GM12878 (cell line): Measurements from ENCODE around the gene NUP35. TPM values are rescaled to one million over a fixed set of nuclear protein-coding genes. Genes with fewer than 3 reads are reported as not detected.

Experiments
- ATAC-seq: fragments of 200-7000 bp; cut with Tn5 transposase; 3 replicates; pipeline ENCODE4 v1.9.1; 2020; ENCODE audit warnings: mild to moderate bottlenecking, moderate library complexity
- BruUV-seq: library from RNA; stranded (reverse); fragments of 400-500 nt; replicated peaks from 2 replicates; lab custom pipeline; 2021; lab: Mats Ljungman, UMichigan
- CTCF ChIA-PET: fragments of 300-600 bp; sonication (Branson Sonifier 250); formaldehyde crosslinking; extraction: SDS; loops from one replicate; lab custom pipeline; 2021; ENCODE audit warnings: inconsistent platforms; lab: Yijun Ruan, JAX
- POLR2A ChIA-PET: fragments of 350-600 bp; formaldehyde crosslinking; extraction: SDS; loops from one replicate; lab custom pipeline; 2021; ENCODE audit warnings: inconsistent platforms; lab: Charles Lee
- RAD21 ChIA-PET: fragments of 300-600 bp; sonication (Branson Sonifier 250); formaldehyde crosslinking; loops from one replicate; lab custom pipeline; 2023; ENCODE audit warnings: antibody characterized with exemption; ENCODE audit not compliant: unreplicated experiment; lab: Charles Lee
- SMC1A ChIA-PET: fragments of 300-600 bp; sonication (Branson Sonifier 250); formaldehyde crosslinking; loops from one replicate; lab custom pipeline; 2023; ENCODE audit not compliant: unreplicated experiment, uncharacterized antibody; lab: Charles Lee
- DNase-seq: peaks from one replicate; pipeline ENCODE4 v3.0.0-alpha.2; 2011; ENCODE audit warnings: low read depth, low spot score
- FAIRE-seq: peaks from 3 replicates; lab custom pipeline; 2011; peaks lifted over from hg19 to GRCh38; lab: Jason Lieb, UNC
- H2AFZ ChIP-seq: 2 replicates; pipeline ENCODE4 v1.6.0; 2011; ENCODE audit warnings: low read depth, low read length, control low read depth; ENCODE audit not compliant: control insufficient read depth
- H3K27ac ChIP-seq: 2 replicates; pipeline ENCODE4 v1.5.1; 2011; ENCODE audit warnings: control low read depth; ENCODE audit not compliant: control insufficient read depth, insufficient read depth
- H3K27me3 ChIP-seq, 2 experiments: replicated peaks in 1 of 2; 2 replicates each; pipeline versions ENCODE4 v1.6.0 to v1.6.1; 2011; ENCODE audit warnings: low read length in 1 of 2; ENCODE audit not compliant: control insufficient read depth in 2 of 2, insufficient read depth in 2 of 2
- H3K36me3 ChIP-seq, 2 experiments: 2 replicates each; pipeline ENCODE4 v1.5.1; 2011; ENCODE audit warnings: low read length in 1 of 2; ENCODE audit not compliant: control insufficient read depth in 2 of 2, insufficient read depth in 2 of 2
- H3K4me1 ChIP-seq: 2 replicates; pipeline ENCODE4 v1.6.1; 2011; ENCODE audit warnings: mild to moderate bottlenecking, low read length, moderate library complexity, mixed read lengths; ENCODE audit not compliant: control insufficient read depth, insufficient read depth
- H3K4me2 ChIP-seq: 2 replicates; pipeline ENCODE4 v1.6.0; 2011; ENCODE audit warnings: control low read depth; ENCODE audit not compliant: control insufficient read depth, insufficient read depth
- H3K4me3 ChIP-seq: fragments of 200-600 bp; sonication (generic); 2 replicates; pipeline ENCODE4 v1.5.1; 2016
- H3K79me2 ChIP-seq: 2 replicates; pipeline ENCODE4 v1.6.0; 2011; ENCODE audit warnings: low read length; ENCODE audit not compliant: control insufficient read depth, insufficient read depth
- H3K9ac ChIP-seq: 2 replicates; pipeline ENCODE4 v1.8.0; 2011; ENCODE audit warnings: low read length, control low read depth, mixed read lengths; ENCODE audit not compliant: control insufficient read depth, insufficient read depth
- H3K9me3 ChIP-seq: replicated peaks from 3 replicates; pipeline ENCODE4 v1.5.1; 2011; ENCODE audit warnings: mild to moderate bottlenecking, low read length; ENCODE audit not compliant: control insufficient read depth, insufficient read depth
- H4K20me1 ChIP-seq: 2 replicates; pipeline ENCODE4 v1.6.0; 2011; ENCODE audit not compliant: control insufficient read depth, insufficient read depth
- BHLHE40 ChIP-seq, 2 experiments: fragments of 450-650 bp in 1 of 2; IDR thresholded peaks; 2 replicates each; pipeline ENCODE4 v1.6.1; 2011 to 2017; ENCODE audit warnings: low read depth in 2 of 2, borderline replicate concordance in 1 of 2, improper control_type of control experiment in 1 of 2, low read length in 1 of 2, mild to moderate bottlenecking in 1 of 2
- FOS ChIP-seq: IDR thresholded peaks from 3 replicates; pipeline ENCODE4 v1.6.1; 2011; ENCODE audit warnings: borderline replicate concordance; ENCODE audit not compliant: insufficient read length; ENCODE audit errors: extremely low read depth
- NFYA ChIP-seq: IDR thresholded peaks from 2 replicates; pipeline ENCODE4 v1.6.1; 2011; ENCODE audit warnings: low read depth, mild to moderate bottlenecking, low read length, improper control_type of control experiment, borderline replicate concordance
- NR2C1 ChIP-seq: fragments of 450-650 bp; IDR thresholded peaks from 2 replicates; pipeline ENCODE4 v1.6.1; 2017; ENCODE audit warnings: antibody characterized with exemption, mild to moderate bottlenecking, moderate library complexity
- RB1 ChIP-seq: fragments of 450-650 bp; formaldehyde crosslinking; IDR thresholded peaks from 2 replicates; pipeline ENCODE4 v1.6.1; 2017; ENCODE audit warnings: mild to moderate bottlenecking, borderline replicate concordance
- SP1 ChIP-seq: IDR thresholded peaks from one replicate; pipeline ENCODE4 v1.6.1; 2011; ENCODE audit warnings: low read depth, low read length
- USF1 ChIP-seq: IDR thresholded peaks from 2 replicates; pipeline ENCODE4 v1.6.1; 2011; ENCODE audit warnings: borderline replicate concordance, low read depth, mild to moderate bottlenecking, moderate library complexity, mixed read lengths, low read length; ENCODE audit not compliant: insufficient read depth; ENCODE audit errors: extremely low read length
- ZBTB40 ChIP-seq: fragments of 450-650 bp; IDR thresholded peaks from 2 replicates; pipeline ENCODE4 v1.6.1; 2016; ENCODE audit warnings: mild to moderate bottlenecking, moderate library complexity, borderline replicate concordance
- ZNF384 ChIP-seq: IDR thresholded peaks from 2 replicates; pipeline ENCODE4 v1.6.1; 2012; ENCODE audit warnings: low read depth, mild to moderate bottlenecking, low read length, improper control_type of control experiment, borderline replicate concordance
- WGBS: methylation state at CpG from one replicate; pipeline ENCODE4 v1.1.6; 2016; ENCODE audit warnings: low lambda C conversion rate; ENCODE audit not compliant: insufficient replicate concordance, insufficient coverage; ENCODE audit errors: missing lambda C conversion rate; 5-methylcytosine and 5-hydroxymethylcytosine counted together
- in situ Hi-C: fragments of 300-500 bp; cut with MboI; formaldehyde crosslinking; loops from 9 replicates; pipeline ENCODE4 v1.14.3; 2018; ENCODE audit warnings: mixed read lengths
- intact Hi-C: fragments of 100-400 bp; cut with micrococcal nuclease; formaldehyde crosslinking; loops from one replicate; pipeline ENCODE4 v1.14.2; 2022; ENCODE audit not compliant: unreplicated experiment
- polyA plus RNA-seq, 11 experiments: library from polyadenylated mRNA; depleted of rRNA in 4 of 11; unstranded in 6 of 11; stranded (reverse) in 5 of 11; fragments of >200 nt; fragmentation: Nextera tagmentation in 4 of 11; fragmentation: Illumina TruSeq in 1 of 11; extraction: Ambion mirVana in 4 of 11; extraction: Trizol in 1 of 11; gene quantifications; 1 replicate in 1 of 11; 2 replicates in 10 of 11; pipeline versions ENCODE4 v1.2.1 to v1.2.3, GENCODE V29; 2011 to 2016; ENCODE audit warnings: inconsistent platforms in 2 of 11, missing spikeins in 2 of 11, low read depth in 1 of 11
- total RNA-seq, 4 experiments: library from RNA; depleted of rRNA in 3 of 4; stranded (reverse); fragments of >200 nt in 3 of 4; fragmentation: Illumina TruSeq in 1 of 4; extraction: Trizol in 1 of 4; gene quantifications; 2 replicates each; pipeline versions ENCODE4 v1.2.1 to v1.2.3, GENCODE V29; 2013 to 2021
- TF ChIP-seq, protein P1 (sequence below): fragments of 450-650 bp; formaldehyde crosslinking; IDR thresholded peaks from 2 replicates; pipeline ENCODE4 v1.4.0; 2020; ENCODE audit warnings: mild to moderate bottlenecking, moderate library complexity
- TF ChIP-seq, protein P2 (sequence below): fragments of 450-650 bp; conservative IDR thresholded peaks from 2 replicates; pipeline ENCODE4 v1.6.1; 2017; ENCODE audit warnings: mild to moderate bottlenecking, moderate library complexity

NUP35 gene
- total and polyA plus RNA-seq, 10 of the 15 experiments (the other 5 are each of a cell fraction or from before 2014, with no cell fraction given), result 21.4 to 57.3 (median 30.7) TPM

GRCh38 chr2:183105402-183106134 lies 18.7 kb upstream of the NUP35 start:
- Histone ChIP-seq H4K20me1 (no peaks in the 10 kb centered on the region), H3K79me2 (no peaks in the 10 kb centered on the region), H3K27ac (no peak overlapping the region), H3K9me3 (no peaks in the 10 kb centered on the region), H2AFZ (no peak overlapping the region), H3K4me3 (no peak overlapping the region), H3K27me3 (no peaks in the 10 kb centered on the region; a peak in 1 of 4 replicates), H3K4me1 (no peaks in the 10 kb centered on the region), H3K9ac (no peak overlapping the region), H3K4me2 (no peak overlapping the region), H3K36me3 (no peaks in the 10 kb centered on the region)
- intact Hi-C loops, result no loop called here
- no peak for DNase-seq
- SMC1A ChIA-PET, result interaction anchor here (0.7 kb wide), 1 partner anchor 27 kb away, joined by 3 read pairs; the partner anchor contains the start of gene DUSP19
- no TSS peak for BruUV-seq
- POLR2A ChIA-PET, result interaction anchor here (0.6 kb wide), 1 partner anchor 74 kb away, joined by 3 read pairs; no protein-coding TSS in a partner anchor
- no peak for ATAC-seq
- WGBS, result 37% methylated on average over 4 of the region's 4 CpGs
- in situ Hi-C loops, result no loop called here
- CTCF ChIA-PET, result no interaction called here
- RAD21 ChIA-PET, result no interaction called here
- no peak for FAIRE-seq
- TF ChIP-seq NR2C1 (no peak), FOS (no peak), RB1 (no peak), BHLHE40 (IDR thresholded peaks at IDR 0.05; ENCODE audit: borderline replicate concordance in 1 of 2, low read depth in 2 of 2, low read length in 1 of 2) (no peak), SP1 (no peak), USF1 (no peak), ZBTB40 (no peak), ZNF384 (no peak), NFYA (no peak)
- TF ChIP-seq, protein P1, sequence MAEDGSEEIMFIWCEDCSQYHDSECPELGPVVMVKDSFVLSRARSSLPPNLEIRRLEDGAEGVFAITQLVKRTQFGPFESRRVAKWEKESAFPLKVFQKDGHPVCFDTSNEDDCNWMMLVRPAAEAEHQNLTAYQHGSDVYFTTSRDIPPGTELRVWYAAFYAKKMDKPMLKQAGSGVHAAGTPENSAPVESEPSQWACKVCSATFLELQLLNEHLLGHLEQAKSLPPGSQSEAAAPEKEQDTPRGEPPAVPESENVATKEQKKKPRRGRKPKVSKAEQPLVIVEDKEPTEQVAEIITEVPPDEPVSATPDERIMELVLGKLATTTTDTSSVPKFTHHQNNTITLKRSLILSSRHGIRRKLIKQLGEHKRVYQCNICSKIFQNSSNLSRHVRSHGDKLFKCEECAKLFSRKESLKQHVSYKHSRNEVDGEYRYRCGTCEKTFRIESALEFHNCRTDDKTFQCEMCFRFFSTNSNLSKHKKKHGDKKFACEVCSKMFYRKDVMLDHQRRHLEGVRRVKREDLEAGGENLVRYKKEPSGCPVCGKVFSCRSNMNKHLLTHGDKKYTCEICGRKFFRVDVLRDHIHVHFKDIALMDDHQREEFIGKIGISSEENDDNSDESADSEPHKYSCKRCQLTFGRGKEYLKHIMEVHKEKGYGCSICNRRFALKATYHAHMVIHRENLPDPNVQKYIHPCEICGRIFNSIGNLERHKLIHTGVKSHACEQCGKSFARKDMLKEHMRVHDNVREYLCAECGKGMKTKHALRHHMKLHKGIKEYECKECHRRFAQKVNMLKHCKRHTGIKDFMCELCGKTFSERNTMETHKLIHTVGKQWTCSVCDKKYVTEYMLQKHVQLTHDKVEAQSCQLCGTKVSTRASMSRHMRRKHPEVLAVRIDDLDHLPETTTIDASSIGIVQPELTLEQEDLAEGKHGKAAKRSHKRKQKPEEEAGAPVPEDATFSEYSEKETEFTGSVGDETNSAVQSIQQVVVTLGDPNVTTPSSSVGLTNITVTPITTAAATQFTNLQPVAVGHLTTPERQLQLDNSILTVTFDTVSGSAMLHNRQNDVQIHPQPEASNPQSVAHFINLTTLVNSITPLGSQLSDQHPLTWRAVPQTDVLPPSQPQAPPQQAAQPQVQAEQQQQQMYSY (CRISPR knock-in tag), result no peak
- TF ChIP-seq, protein P2, sequence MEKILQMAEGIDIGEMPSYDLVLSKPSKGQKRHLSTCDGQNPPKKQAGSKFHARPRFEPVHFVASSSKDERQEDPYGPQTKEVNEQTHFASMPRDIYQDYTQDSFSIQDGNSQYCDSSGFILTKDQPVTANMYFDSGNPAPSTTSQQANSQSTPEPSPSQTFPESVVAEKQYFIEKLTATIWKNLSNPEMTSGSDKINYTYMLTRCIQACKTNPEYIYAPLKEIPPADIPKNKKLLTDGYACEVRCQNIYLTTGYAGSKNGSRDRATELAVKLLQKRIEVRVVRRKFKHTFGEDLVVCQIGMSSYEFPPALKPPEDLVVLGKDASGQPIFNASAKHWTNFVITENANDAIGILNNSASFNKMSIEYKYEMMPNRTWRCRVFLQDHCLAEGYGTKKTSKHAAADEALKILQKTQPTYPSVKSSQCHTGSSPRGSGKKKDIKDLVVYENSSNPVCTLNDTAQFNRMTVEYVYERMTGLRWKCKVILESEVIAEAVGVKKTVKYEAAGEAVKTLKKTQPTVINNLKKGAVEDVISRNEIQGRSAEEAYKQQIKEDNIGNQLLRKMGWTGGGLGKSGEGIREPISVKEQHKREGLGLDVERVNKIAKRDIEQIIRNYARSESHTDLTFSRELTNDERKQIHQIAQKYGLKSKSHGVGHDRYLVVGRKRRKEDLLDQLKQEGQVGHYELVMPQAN, result no peak
